ENCODE results near the gene EIF2B4. TPM values are rescaled to one million over a fixed set of nuclear protein-coding genes. Genes with fewer than 3 reads are reported as not detected.

The EIF2B4 gene
- total and polyA plus RNA-seq, 2 of the 13 experiments (the other 11 are each of a cell fraction or from before 2014, with no cell fraction given), result 91.5 to 96.4 TPM

- TF ChIP-seq DNMT3B (CRISPR knock-in tag; conservative IDR thresholded peaks at IDR 0.05) (peak; percentile 89), ZNF800 (CRISPR knock-in tag; IDR thresholded peaks at IDR 0.05) (0 out of 2 replicates have a peak, but pooled peaks have one; percentile 22), ZBTB21 (CRISPR knock-in tag; IDR thresholded peaks at IDR 0.05) (peak; percentile 80; the same call in 1 of the 2 replicates), JUND (CRISPR knock-in tag; IDR thresholded peaks at IDR 0.05) (peak; percentile 100), SRSF1 (optimal IDR thresholded peaks at IDR 0.05; ENCODE audit: low read depth, low read length) (no peak), ZNF597 (CRISPR knock-in tag; IDR thresholded peaks at IDR 0.05) (no peak), ZNF407 (CRISPR knock-in tag; IDR thresholded peaks at IDR 0.05; ENCODE audit: not compliant biosample characterization) (peak; percentile 65), BATF2 (CRISPR knock-in tag; IDR thresholded peaks at IDR 0.05) (no peak), ZNF430 (CRISPR knock-in tag; IDR thresholded peaks at IDR 0.05) (no peak), ARID2 (CRISPR knock-in tag; IDR thresholded peaks at IDR 0.05; ENCODE audit: borderline replicate concordance) (no peak), DRAP1 (CRISPR knock-in tag; IDR thresholded peaks at IDR 0.05) (peak; percentile 84), MTF2 (CRISPR knock-in tag; IDR thresholded peaks at IDR 0.05; ENCODE audit: borderline replicate concordance) (no peak), PAX8 (CRISPR knock-in tag; IDR thresholded peaks at IDR 0.05; ENCODE audit: borderline replicate concordance) (no peak), SMARCC2 (IDR thresholded peaks at IDR 0.05) (no peak), TIGD3 (CRISPR knock-in tag; IDR thresholded peaks at IDR 0.05; ENCODE audit: borderline replicate concordance) (no peak)
Measured at GRCh38 chr2:27320958-27321543, 49.1 kb downstream of the EIF2B4 start (continued).
